Lower lobe of right lung (tissue), 2 donors: ENCODE results near the gene ZBED4. TPM values are rescaled to one million over a fixed set of nuclear protein-coding genes. Genes with fewer than 3 reads are reported as not detected.
A peak's percentile ranks its signal among the peaks of the same experiment; 100 is the strongest.

Source experiments
- ATAC-seq, 2 donors: fragments of 200-7000 bp; cut with Tn5 transposase; one replicate each; pipeline ENCODE4 v1.9.1; 2020 to 2022; ENCODE audit warnings: mild to moderate bottlenecking in 2 of 2, moderate library complexity in 2 of 2
- DNase-seq: peaks from one replicate; pipeline ENCODE4 v3.0.0-alpha.2; 2020
- H3K27ac ChIP-seq: fragments of 200-600 bp; one replicate; pipeline ENCODE4 v1.8.0; 2022
- H3K27me3 ChIP-seq: fragments of 200-600 bp; one replicate; pipeline ENCODE4 v1.8.0; 2022; ENCODE audit warnings: low read depth
- H3K36me3 ChIP-seq: fragments of 200-600 bp; one replicate; pipeline ENCODE4 v1.8.0; 2022; ENCODE audit warnings: mild to moderate bottlenecking
- H3K4me1 ChIP-seq: fragments of 200-600 bp; one replicate; pipeline ENCODE4 v1.8.0; 2022
- H3K4me3 ChIP-seq: fragments of 200-600 bp; one replicate; pipeline ENCODE4 v1.8.0; 2022; ENCODE audit warnings: mild to moderate bottlenecking
- H3K9me3 ChIP-seq: fragments of 200-600 bp; one replicate; pipeline ENCODE4 v1.8.0; 2022
- CTCF ChIP-seq: fragments of 200-600 bp; IDR thresholded peaks from one replicate; pipeline ENCODE4 v1.8.0; 2022; ENCODE audit warnings: antibody characterized with exemption, mild to moderate bottlenecking
- intact Hi-C: fragments of 100-400 bp; cut with DNase I; formaldehyde crosslinking; loops from one replicate; pipeline ENCODE4 v1.11.0; 2022
- total RNA-seq: library from RNA; stranded (reverse); fragmentation: NEBNext Ultra II Directional; extraction: Animal tissue kit (Norgen Biotek cat#: 25700); gene quantifications from one replicate; pipeline ENCODE4 v1.2.1, GENCODE V29; 2021
- donor health status: DM: no; HTN: yes; CAD: no; lungs with severe emphysema.

ZBED4 gene
- total RNA-seq, 1 donor from 2014 or later: 12.7 TPM

GRCh38 chr22:49869086-49869830 is 15.6 kb downstream of the ZBED4 start:
- TF ChIP-seq CTCF: no peak
- Histone ChIP-seq H3K27me3 (no peaks in the 10 kb centered on the region), H3K9me3 (peaks cover 25% of the 10 kb centered on the region), H3K4me3 (no peak overlapping the region), H3K36me3 (no peaks in the 10 kb centered on the region), H3K4me1 (no peaks in the 10 kb centered on the region), H3K27ac (no peak overlapping the region)
- no peak for DNase-seq
- no peak for ATAC-seq
- intact Hi-C loops: no loop called here

GRCh38 chr22:49869845-49870712 is 16.4 kb downstream of the ZBED4 start:
- Histone ChIP-seq H3K4me3 (no peak overlapping the region), H3K27ac (no peak overlapping the region), H3K27me3 (no peaks in the 10 kb centered on the region), H3K36me3 (no peaks in the 10 kb centered on the region), H3K4me1 (no peaks in the 10 kb centered on the region), H3K9me3 (peaks cover 25% of the 10 kb centered on the region)
- ATAC-seq (peak in 1 of 2 donors; percentile 46), DNase-seq (no peak)
- intact Hi-C loops: no loop called here
- no peak for TF ChIP-seq CTCF

GRCh38 chr22:49871482-49871881 is 17.8 kb downstream of the ZBED4 start:
- H3K4me3 ChIP-seq: no peak overlapping the region
- DNase-seq (no peak), ATAC-seq (no peak)
- H3K4me1 ChIP-seq: no peaks in the 10 kb centered on the region
- peaks cover 13% of the 10 kb centered on the region for H3K9me3 ChIP-seq
- no peak for TF ChIP-seq CTCF
- H3K36me3 ChIP-seq: no peaks in the 10 kb centered on the region
- H3K27me3 ChIP-seq: no peaks in the 10 kb centered on the region
- intact Hi-C loops: no loop called here
- no peak overlapping the region for H3K27ac ChIP-seq

GRCh38 chr22:49872347-49872746 is 18.7 kb downstream of the ZBED4 start:
- Histone ChIP-seq H3K9me3 (peaks cover 6% of the 10 kb centered on the region), H3K36me3 (no peaks in the 10 kb centered on the region), H3K4me1 (no peaks in the 10 kb centered on the region), H3K4me3 (no peak overlapping the region), H3K27me3 (no peaks in the 10 kb centered on the region), H3K27ac (no peak overlapping the region)
- no peak for DNase-seq
- TF ChIP-seq CTCF: no peak
- intact Hi-C loops: no loop called here
- ATAC-seq: no peak

GRCh38 chr22:49873228-49873940 is 19.7 kb downstream of the ZBED4 start:
- Histone ChIP-seq H3K27ac (no peak overlapping the region), H3K4me1 (no peaks in the 10 kb centered on the region), H3K9me3 (peaks cover 6% of the 10 kb centered on the region), H3K27me3 (no peaks in the 10 kb centered on the region), H3K4me3 (no peak overlapping the region), H3K36me3 (no peaks in the 10 kb centered on the region)
- intact Hi-C loops: no loop called here
- DNase-seq: no peak
- no peak for TF ChIP-seq CTCF
- ATAC-seq: no peak
